Spleen (tissue), 7 donors: Measurements from ENCODE around the gene STAT3.

Source experiments
- POLR2A ChIP-seq, 3 donors: fragments of 450-650 bp; IDR thresholded peaks; one replicate each; pipeline ENCODE4 v1.5.1; 2017; ENCODE audit warnings: antibody characterized with exemption in 3 of 3, mild to moderate bottlenecking in 1 of 3
- POLR2AphosphoS5 ChIP-seq, 3 donors: sonication (generic); formaldehyde crosslinking; IDR thresholded peaks; one replicate each; pipeline ENCODE4 v1.5.1; 2017; ENCODE audit warnings: antibody characterized with exemption in 3 of 3
- TF ChIP-seq, protein P1 (sequence below), 11 experiments: fragments of 200-600 bp in 7 of 11; fragments of 450-650 bp in 4 of 11; sonication (generic) in 4 of 11; IDR thresholded peaks in 8 of 11; conservative IDR thresholded peaks in 3 of 11; 1 replicate in 7 of 11; 2 replicates in 4 of 11; pipeline versions ENCODE4 v1.4.0 to v1.8.0; 2016 to 2021; ENCODE audit warnings: antibody characterized with exemption in 11 of 11, inconsistent platforms in 4 of 11, mild to moderate bottlenecking in 1 of 11
- donor health status: DM: no; HTN: no; CAD: no; lungs with moderate emphysema.
- donor health status: DM: no; HTN: no; CAD: no.
- donor health status: DM: no; HTN: no; CAD: no.

DNA sequence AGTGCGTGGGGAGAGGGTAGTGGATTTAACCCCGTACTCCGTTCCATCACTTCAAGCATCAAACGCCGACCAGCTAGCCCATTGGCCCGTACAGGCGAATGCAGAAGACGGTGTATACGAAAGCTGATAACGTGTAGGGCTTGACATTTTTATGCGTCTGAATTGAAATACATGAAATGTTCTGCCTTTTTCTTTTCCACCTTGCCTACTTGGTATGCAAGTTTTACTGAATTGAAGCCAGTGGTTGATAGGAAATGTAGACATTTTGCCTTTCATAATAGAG, 834 bp upstream of the STAT3 start:
- TF ChIP-seq, protein P1, sequence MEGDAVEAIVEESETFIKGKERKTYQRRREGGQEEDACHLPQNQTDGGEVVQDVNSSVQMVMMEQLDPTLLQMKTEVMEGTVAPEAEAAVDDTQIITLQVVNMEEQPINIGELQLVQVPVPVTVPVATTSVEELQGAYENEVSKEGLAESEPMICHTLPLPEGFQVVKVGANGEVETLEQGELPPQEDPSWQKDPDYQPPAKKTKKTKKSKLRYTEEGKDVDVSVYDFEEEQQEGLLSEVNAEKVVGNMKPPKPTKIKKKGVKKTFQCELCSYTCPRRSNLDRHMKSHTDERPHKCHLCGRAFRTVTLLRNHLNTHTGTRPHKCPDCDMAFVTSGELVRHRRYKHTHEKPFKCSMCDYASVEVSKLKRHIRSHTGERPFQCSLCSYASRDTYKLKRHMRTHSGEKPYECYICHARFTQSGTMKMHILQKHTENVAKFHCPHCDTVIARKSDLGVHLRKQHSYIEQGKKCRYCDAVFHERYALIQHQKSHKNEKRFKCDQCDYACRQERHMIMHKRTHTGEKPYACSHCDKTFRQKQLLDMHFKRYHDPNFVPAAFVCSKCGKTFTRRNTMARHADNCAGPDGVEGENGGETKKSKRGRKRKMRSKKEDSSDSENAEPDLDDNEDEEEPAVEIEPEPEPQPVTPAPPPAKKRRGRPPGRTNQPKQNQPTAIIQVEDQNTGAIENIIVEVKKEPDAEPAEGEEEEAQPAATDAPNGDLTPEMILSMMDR (IDR thresholded peaks at IDR 0.05 in 8 of 11, conservative IDR thresholded peaks at IDR 0.05 in 3 of 11) = no peak
- TF ChIP-seq POLR2AphosphoS5 (IDR thresholded peaks at IDR 0.05) = no peak
- no peak for TF ChIP-seq POLR2A (IDR thresholded peaks at IDR 0.05)
